GM12801 (cell line): Measurements from ENCODE around the gene KNSTRN.

Experiments used
- TF ChIP-seq, protein P1 (sequence below): IDR thresholded peaks from one replicate; pipeline ENCODE4 v1.5.1; 2011; ENCODE audit warnings: control low read depth; ENCODE audit not compliant: insufficient read length; ENCODE audit errors: extremely low read depth

KNSTRN gene

DNA sequence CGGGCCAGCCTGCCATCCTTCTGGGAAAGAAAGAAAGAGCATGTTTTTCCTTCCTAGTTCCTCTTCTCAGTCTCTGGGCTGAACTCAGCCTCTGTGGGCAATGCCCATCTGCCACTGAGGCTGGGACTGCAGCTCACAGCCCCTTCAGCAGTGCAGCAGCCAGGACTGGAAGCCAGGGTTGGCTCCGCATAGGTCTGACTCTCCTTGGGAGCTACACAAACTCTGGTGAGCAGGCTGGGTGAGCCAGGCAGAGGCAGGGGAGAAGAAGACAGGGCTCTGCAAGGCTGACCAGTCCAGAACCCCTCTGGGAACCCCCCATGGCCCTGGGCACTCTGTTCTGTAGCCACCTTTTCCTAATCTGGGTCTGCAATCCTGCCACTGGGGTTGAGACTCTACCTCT lies 20.9 kb upstream of the KNSTRN start:
- TF ChIP-seq, protein P1, sequence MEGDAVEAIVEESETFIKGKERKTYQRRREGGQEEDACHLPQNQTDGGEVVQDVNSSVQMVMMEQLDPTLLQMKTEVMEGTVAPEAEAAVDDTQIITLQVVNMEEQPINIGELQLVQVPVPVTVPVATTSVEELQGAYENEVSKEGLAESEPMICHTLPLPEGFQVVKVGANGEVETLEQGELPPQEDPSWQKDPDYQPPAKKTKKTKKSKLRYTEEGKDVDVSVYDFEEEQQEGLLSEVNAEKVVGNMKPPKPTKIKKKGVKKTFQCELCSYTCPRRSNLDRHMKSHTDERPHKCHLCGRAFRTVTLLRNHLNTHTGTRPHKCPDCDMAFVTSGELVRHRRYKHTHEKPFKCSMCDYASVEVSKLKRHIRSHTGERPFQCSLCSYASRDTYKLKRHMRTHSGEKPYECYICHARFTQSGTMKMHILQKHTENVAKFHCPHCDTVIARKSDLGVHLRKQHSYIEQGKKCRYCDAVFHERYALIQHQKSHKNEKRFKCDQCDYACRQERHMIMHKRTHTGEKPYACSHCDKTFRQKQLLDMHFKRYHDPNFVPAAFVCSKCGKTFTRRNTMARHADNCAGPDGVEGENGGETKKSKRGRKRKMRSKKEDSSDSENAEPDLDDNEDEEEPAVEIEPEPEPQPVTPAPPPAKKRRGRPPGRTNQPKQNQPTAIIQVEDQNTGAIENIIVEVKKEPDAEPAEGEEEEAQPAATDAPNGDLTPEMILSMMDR = no peak

DNA sequence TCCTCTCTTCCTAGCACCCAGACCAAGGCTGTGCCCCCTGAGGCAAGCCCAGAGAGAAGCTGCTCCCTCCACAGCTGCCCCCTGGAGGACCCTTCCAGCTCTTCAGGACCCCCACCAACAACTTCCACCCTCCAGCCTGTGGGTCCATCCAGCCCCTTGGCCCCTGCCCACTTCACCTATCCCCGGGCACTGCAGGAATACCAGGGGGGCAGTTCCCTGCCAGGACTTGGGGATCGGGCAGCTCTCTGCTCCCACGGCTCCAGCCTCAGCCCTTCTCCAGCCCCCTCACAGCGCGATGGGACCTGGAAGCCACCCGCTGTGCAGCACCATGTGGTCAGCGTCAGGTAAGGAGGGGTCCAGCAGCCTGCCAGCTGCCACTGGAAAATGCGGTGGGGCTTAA lies 18.9 kb upstream of the KNSTRN start:
- TF ChIP-seq, protein P1 = no peak

DNA sequence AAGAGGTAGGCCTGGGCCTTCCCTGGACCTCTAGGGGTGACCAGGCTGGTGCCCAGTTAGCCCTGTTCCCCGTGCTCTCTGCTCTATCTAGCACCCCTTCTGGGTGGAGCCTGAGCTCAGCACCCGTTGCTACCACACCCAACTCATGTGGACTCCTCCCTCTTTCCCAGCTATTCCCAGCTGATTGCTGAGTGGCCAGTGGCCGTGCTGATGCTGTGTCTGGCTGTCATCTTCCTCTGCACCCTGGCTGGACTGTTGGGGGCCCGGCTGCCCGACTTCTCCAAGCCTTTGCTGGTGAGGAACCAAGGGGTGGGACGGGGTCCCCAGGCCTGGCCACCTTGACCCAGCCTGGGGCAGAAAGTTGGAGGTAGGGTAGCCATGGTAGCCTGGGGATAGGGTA lies 18.3 kb upstream of the KNSTRN start:
- TF ChIP-seq, protein P1 = no peak

DNA sequence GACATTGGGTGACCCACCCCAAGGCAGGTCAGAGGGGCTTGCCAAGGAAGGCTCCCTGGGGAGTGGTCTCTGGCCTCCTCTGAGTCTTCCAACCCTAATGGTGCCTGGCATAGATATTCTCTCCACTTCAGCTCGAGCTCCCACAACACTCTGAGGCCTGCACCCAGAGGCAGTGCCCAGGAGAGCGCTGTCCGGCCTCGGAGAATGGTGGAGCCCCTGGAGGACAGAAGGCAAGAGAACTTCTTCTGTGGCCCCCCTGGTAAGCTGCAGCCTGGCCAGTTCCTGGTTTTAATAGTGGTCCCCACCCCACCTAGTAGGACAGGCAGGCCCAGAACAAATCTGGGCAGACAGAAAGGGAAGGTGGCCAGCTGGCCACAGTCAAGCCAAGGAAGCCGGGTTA lies 17.5 kb upstream of the KNSTRN start:
- TF ChIP-seq, protein P1 = no peak

DNA sequence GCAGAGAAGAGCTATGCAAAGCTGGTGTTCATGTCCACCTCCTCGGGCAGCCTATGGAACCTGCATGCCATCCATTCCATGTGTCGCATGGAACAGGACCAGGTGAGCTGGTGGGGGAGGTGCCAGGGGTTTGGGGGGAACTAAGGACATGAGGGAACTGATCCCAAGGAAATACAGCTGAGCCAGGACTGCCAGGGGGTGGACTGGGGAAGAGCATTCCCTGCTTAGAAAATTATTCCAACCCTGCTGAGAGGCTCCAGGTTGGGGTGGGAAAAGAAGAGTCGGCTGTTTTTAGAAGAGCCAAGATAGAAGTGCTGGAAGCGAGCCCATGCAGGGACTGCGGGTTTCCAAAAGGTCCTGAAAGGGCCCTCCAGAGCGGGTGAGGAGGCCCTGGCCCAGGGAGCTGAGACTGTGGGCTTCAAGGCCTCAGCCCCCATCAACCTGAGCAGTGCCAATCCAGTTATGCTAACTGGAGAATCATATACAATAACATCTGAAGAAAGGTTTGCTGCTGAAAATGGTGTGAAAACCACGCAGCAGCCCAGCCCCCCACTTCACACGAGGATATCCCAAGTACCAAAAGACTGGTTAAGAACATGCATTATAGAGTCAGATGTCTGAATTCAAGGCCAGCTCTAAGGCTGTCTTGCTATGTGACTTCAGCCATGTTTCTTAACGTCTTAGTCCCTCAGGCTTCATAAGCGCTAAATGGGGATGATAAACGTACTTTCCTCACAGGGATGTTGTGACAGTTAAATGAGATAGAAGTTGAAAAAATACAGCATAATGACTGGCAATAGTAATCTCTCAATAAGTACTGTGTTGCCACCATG lies 16.7 kb upstream of the KNSTRN start:
- TF ChIP-seq, protein P1 = no peak

DNA sequence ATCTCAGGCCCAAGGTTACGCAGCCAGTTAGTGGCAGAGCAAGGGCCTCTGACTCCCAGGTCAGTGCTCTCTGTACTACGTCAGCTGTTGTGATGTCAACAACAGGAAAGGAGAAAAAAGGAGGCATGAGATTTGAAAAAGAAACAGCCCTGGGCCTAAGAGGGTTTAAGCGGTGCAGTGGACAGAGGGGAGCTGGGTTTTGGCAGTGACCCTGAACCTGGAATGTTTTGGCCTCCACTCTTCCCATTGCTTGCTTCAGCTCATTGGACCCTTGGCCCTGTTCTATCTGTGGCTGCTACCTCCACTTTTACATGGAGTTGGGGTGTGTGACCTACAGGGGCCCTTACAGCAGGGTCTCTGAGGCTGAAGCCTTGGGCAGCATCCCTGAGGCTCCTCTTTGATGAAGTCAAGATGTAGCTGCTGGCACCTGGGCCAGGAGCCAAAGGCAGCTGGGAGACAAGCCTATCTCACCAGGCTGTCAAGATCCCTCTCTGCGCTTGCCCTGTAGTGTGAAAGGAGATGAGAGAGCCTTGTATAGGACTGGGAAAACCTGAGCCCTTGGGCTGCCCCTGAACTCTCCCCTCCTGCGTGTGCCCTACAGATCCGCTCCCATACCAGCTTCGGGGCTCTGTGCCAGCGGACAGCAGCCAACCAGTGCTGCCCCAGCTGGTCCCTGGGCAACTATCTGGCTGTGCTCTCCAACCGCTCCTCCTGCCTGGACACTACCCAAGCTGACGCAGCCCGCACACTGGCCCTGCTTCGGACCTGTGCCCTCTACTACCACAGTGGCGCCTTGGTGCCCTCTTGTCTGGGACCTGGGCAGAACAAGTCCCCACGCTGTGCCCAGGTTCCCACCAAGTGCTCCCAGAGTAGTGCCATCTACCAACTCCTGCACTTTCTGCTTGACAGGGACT lies 15.8 kb upstream of the KNSTRN start:
- TF ChIP-seq, protein P1 = no peak

DNA sequence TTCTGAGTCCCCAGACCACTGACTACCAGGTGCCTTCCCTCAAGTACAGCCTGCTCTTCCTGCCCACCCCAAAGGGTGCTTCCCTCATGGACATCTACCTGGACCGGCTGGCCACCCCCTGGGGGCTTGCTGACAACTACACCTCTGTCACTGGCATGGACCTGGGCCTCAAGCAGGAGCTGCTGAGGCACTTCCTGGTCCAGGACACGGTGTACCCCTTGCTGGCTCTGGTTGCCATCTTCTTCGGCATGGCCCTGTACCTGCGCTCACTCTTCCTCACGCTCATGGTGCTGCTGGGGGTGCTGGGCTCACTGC lies 15.2 kb upstream of the KNSTRN start:
- TF ChIP-seq, protein P1 = no peak
